HG03108 (cell line): ENCODE data around the gene RAD50.
"Not testable (repeated sequence)": the region's sequence is repeated elsewhere in the genome, so short reads cannot be mapped to it uniquely, and the experiment has no call there.

Experiments
- ATAC-seq: cut with Tn5 transposase; IDR thresholded peaks from one replicate; pipeline ENCODE4 v1.9.1; 2021; ENCODE audit warnings: moderate library complexity; ENCODE audit not compliant: unreplicated experiment

RAD50 gene

DNA sequence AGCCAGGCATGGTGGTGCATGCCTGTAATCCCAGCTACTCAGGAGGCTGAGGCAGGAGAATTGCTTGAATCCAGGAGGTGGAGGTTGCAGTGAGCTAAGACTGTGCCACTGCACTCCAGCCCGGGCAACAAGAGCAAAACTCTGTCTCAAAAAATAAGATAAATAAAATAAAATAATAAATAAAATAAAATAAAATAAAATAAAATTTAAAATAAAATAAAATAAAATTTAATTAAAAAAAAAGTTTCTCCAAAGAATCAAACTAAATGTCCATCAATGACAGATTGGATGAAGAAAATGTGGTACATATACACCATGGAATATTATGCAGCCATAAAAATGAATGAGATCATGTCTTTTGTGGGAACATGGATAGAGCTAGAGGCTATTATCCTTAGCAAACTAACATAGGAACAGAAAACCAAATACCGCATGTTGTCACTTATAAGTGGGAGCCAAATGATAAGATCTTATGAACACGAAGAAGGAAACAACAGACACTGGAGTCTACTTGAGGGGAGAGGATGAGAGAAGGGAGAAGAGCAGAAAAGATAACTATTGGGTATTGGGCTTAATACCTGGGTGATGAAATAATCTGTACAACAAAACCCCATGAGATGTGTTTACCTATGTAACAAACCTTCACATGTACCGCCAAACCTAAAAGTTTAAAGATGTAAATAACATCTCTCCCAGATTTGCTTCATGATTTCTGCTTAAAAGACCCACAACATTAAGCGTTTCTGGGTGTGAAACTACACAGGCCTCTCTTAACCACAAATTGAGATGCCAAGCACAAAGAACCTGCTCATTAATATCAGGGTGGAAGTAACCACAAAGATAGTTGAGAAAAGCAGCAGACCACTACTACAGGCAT is 135.2 kb downstream of the RAD50 start:
- not testable (repeated sequence) for ATAC-seq

DNA sequence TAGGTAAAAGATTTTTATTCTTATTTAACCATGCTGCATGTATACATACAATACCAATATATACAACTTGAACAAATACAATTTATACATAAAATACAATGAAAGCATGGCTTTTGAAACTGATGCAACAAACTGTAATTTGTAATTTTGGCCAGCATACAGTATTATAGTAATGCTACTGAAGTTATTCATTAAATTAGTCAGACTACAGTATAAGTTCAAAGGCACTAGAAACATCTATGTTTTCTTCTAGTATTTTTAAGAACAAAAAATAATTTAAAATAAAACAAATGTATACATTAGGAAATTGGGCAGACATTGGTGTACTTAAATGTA is 135.8 kb downstream of the RAD50 start:
- no peak for ATAC-seq
